Measurements from ENCODE around the gene GNG10.

The GNG10 gene

GRCh38 chr9:111644195-111644772 is 17.1 kb upstream of the GNG10 start:
- H3K4me2 ChIP-seq (ENCODE audit: low read depth, low read length, poor library complexity, severe bottlenecking), result no peak overlapping the region
- TF ChIP-seq EZH2phosphoT487 (conservative IDR thresholded peaks at IDR 0.05; ENCODE audit: low read length) (no peak), CTCF (IDR thresholded peaks at IDR 0.05; ENCODE audit: insufficient read depth, low read length, poor library complexity, severe bottlenecking) (no peak)
- H3K36me3 ChIP-seq (ENCODE audit: low read length), result peaks cover 7% of the 10 kb centered on the region
- no peak overlapping the region for H3K4me3 ChIP-seq (ENCODE audit: insufficient read depth, low read length, poor library complexity, severe bottlenecking)
- H3K9ac ChIP-seq (ENCODE audit: low read length), result no peak overlapping the region
- peaks cover 5% of the 10 kb centered on the region; the same call in 1 of the 2 replicates for H3K79me2 ChIP-seq (ENCODE audit: insufficient read depth, low read length)
- H2AFZ ChIP-seq (ENCODE audit: low read depth, low read length, severe bottlenecking), result no peak overlapping the region
- H3F3A ChIP-seq (ENCODE audit: insufficient read depth), result 0 out of 2 replicates have a peak, but pooled peaks cover 6% of the 10 kb centered on the region
- H3K27me3 ChIP-seq (ENCODE audit: low read length), result no peaks in the 10 kb centered on the region
- no peaks in the 10 kb centered on the region for H3K9me2 ChIP-seq (replicated peaks; ENCODE audit: insufficient read depth, low read length)
- H4K20me1 ChIP-seq (ENCODE audit: low read depth, low read length), result no peaks in the 10 kb centered on the region
- H3K9me3 ChIP-seq (ENCODE audit: insufficient read depth, low read length), result no peaks in the 10 kb centered on the region
- H3K27ac ChIP-seq (ENCODE audit: low read depth, low read length), result no peak overlapping the region

DNA sequence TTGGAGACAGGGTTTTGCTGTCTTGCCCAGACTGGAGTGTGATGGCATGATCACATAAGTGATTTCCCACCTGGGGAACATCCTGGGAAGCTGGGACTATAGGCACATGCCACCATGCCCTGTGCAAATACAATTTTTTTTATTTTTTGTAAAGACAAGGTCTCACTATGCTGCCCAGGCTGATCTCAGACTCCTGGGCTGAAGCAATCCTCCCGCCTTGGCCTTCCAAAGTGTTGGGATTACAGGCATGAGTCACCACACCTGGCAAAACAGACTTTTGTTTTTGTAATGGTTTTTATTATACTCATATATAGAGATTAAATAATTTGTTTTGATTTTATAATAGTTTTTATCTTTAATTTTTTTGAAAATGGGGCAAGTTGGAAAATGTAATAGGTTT is 15.6 kb upstream of the GNG10 start:
- H3K27me3 ChIP-seq (ENCODE audit: low read length), result no peaks in the 10 kb centered on the region
- peaks cover 11% of the 10 kb centered on the region for H3K36me3 ChIP-seq (ENCODE audit: low read length)
- H3K4me3 ChIP-seq (ENCODE audit: insufficient read depth, low read length, poor library complexity, severe bottlenecking), result no peak overlapping the region
- H3F3A ChIP-seq (ENCODE audit: insufficient read depth), result 0 out of 2 replicates have a peak, but pooled peaks cover 6% of the 10 kb centered on the region
- H3K9me3 ChIP-seq (ENCODE audit: insufficient read depth, low read length), result no peaks in the 10 kb centered on the region
- no peaks in the 10 kb centered on the region for H4K20me1 ChIP-seq (ENCODE audit: low read depth, low read length)
- no peak overlapping the region for H3K9ac ChIP-seq (ENCODE audit: low read length)
- no peak overlapping the region for H3K4me2 ChIP-seq (ENCODE audit: low read depth, low read length, poor library complexity, severe bottlenecking)
- H3K79me2 ChIP-seq (ENCODE audit: insufficient read depth, low read length), result no peaks in the 10 kb centered on the region
- no peaks in the 10 kb centered on the region for H3K9me2 ChIP-seq (replicated peaks; ENCODE audit: insufficient read depth, low read length)
- no peak overlapping the region for H3K27ac ChIP-seq (ENCODE audit: low read depth, low read length)
- H2AFZ ChIP-seq (ENCODE audit: low read depth, low read length, severe bottlenecking), result no peak overlapping the region
- TF ChIP-seq EZH2phosphoT487 (conservative IDR thresholded peaks at IDR 0.05; ENCODE audit: low read length), result no peak
- TF ChIP-seq CTCF (IDR thresholded peaks at IDR 0.05; ENCODE audit: insufficient read depth, low read length, poor library complexity, severe bottlenecking), result no peak

DNA sequence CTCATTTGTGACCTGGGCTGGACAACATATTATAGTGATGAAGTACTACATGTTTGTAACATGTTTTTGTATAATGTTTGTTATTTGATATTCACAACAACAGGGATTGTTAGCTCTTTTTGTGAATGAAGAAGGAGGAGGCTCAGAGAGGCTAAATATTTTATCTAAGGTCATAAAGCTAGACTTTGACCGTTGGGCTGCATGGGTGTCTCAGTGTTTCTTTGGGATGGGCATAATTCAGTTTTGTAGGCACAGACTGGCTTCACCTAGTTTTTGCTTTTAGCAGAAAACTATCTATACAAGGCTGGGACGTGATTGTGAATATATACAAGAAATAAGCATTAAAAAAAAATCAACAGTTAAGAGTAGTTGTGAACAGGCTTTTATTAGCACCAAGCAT is 15.0 kb upstream of the GNG10 start:
- H4K20me1 ChIP-seq (ENCODE audit: low read depth, low read length), result no peaks in the 10 kb centered on the region
- H3K4me3 ChIP-seq (ENCODE audit: insufficient read depth, low read length, poor library complexity, severe bottlenecking), result no peak overlapping the region
- no peak overlapping the region for H2AFZ ChIP-seq (ENCODE audit: low read depth, low read length, severe bottlenecking)
- H3K9me3 ChIP-seq (ENCODE audit: insufficient read depth, low read length), result no peaks in the 10 kb centered on the region
- 0 out of 2 replicates have a peak, but pooled peaks cover 6% of the 10 kb centered on the region for H3F3A ChIP-seq (ENCODE audit: insufficient read depth)
- H3K79me2 ChIP-seq (ENCODE audit: insufficient read depth, low read length), result no peaks in the 10 kb centered on the region
- H3K27me3 ChIP-seq (ENCODE audit: low read length), result no peaks in the 10 kb centered on the region
- no peak overlapping the region for H3K9ac ChIP-seq (ENCODE audit: low read length)
- no peaks in the 10 kb centered on the region for H3K9me2 ChIP-seq (replicated peaks; ENCODE audit: insufficient read depth, low read length)
- no peak for TF ChIP-seq EZH2phosphoT487 (conservative IDR thresholded peaks at IDR 0.05; ENCODE audit: low read length)
- TF ChIP-seq CTCF (IDR thresholded peaks at IDR 0.05; ENCODE audit: insufficient read depth, low read length, poor library complexity, severe bottlenecking), result no peak
- H3K27ac ChIP-seq (ENCODE audit: low read depth, low read length), result no peak overlapping the region
- no peak overlapping the region for H3K4me2 ChIP-seq (ENCODE audit: low read depth, low read length, poor library complexity, severe bottlenecking)
- H3K36me3 ChIP-seq (ENCODE audit: low read length), result peaks cover 11% of the 10 kb centered on the region

All from SU-DHL-6 (cell line).